Medulla oblongata (tissue), 1 donor: ENCODE measurements around the gene CENPB.

Experiments used
- DNase-seq: peaks from one replicate; pipeline ENCODE4 v3.0.0-alpha.2; 2015; ENCODE audit errors: extremely low spot score

Gene CENPB

GRCh38 chr20:3788685-3789155, 2.2 kb upstream of the CENPB start:
- no peak for DNase-seq

GRCh38 chr20:3787324-3788014, 929 bp upstream of the CENPB start:
- DNase-seq, result no peak

GRCh38 chr20:3786126-3786484, 435 bp downstream of the CENPB start:
- DNase-seq, result no peak

GRCh38 chr20:3785240-3786125, 1.1 kb downstream of the CENPB start:
- no peak for DNase-seq

- no peak for DNase-seq
Measured at GRCh38 chr20:3784863-3785239, 1.7 kb downstream of the CENPB start.

- DNase-seq, result no peak
Measured at GRCh38 chr20:3784216-3784853, 2.2 kb downstream of the CENPB start.

- peak; percentile 70 for DNase-seq
Measured at GRCh38 chr20:3783511-3784195, 2.9 kb downstream of the CENPB start.

GRCh38 chr20:3783068-3783489, 3.5 kb downstream of the CENPB start:
- DNase-seq, result no peak

- DNase-seq, result no peak
Measured at GRCh38 chr20:3782597-3782996, 3.9 kb downstream of the CENPB start.

- peak; percentile 96 for DNase-seq
Measured at GRCh38 chr20:3781153-3781910, 5.2 kb downstream of the CENPB start, which contains the start of gene SPEF1. Gene SPEF1, minus strand, starts transcription at chr20:3781448. Its CDS starts 161 bp downstream, at chr20:3781287.

- no peak for DNase-seq
Measured at GRCh38 chr20:3778976-3779375, 7.6 kb downstream of the CENPB start.

- no peak for DNase-seq
Measured at GRCh38 chr20:3777716-3778629, 8.6 kb downstream of the CENPB start.

- DNase-seq, result no peak
Measured at GRCh38 chr20:3777381-3777715, 9.2 kb downstream of the CENPB start.

- DNase-seq, result no peak
Measured at GRCh38 chr20:3775457-3776108, 11.0 kb downstream of the CENPB start.

- no peak for DNase-seq
Measured at GRCh38 chr20:3771552-3772058, 14.9 kb downstream of the CENPB start.

GRCh38 chr20:3768342-3769130, 18.0 kb downstream of the CENPB start:
- DNase-seq, result peak; percentile 82

GRCh38 chr20:3767427-3768341, 18.9 kb downstream of the CENPB start, which contains the start of gene ADISSP:
Gene ADISSP, minus strand, starts transcription at chr20:3767753. Its CDS starts 7,653 bp downstream, at chr20:3760100.
- peak; percentile 99 for DNase-seq
